HG02970 (cell line): Measurements from ENCODE around the gene GSC2.

Experiments
- ATAC-seq: cut with Tn5 transposase; IDR thresholded peaks from one replicate; pipeline ENCODE4 v1.9.1; 2021; ENCODE audit warnings: mild to moderate bottlenecking, moderate library complexity, moderate number of reproducible peaks; ENCODE audit not compliant: unreplicated experiment, low FRiP score

Gene GSC2

DNA sequence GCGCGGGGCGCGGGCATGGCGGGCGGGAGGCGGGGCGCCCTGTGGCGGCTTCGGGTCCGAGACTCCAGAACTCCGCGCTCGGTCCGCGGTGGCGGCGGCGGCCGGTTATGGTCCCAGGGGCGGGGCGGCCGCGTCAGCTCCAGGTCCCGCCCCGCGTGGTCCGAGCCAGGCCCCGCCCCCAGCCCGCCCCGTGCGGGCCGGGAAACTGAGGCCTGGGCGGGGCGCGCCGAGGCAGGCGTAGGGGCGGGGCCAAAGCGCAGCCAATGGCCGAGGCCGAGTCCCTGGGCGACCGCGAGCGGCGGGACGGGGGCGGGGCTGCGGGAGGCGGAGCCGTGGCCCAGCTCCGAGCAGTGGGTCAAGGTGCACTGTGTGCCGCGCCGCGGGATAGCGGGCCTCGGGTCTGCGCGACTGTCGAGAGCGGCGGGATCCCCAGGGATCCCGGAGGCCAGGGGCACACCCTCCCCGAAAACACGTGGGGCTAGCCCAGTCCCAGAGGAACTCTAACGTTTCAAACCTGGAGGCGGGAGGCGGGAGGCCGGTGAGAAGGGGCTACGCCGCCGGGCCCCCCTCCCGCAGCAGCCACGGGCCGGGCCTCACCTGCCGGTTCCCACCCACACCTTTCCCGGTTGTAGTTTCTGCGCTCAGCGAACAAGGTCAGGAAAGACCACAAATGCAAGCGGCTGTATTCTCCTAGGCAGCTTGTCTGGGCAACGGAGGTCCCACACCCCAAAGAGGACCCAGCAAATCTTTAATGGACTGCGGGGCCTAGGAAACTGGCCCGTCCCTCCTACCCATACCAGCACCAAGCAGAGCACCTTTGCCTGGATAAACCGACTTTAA lies 28.8 kb upstream of the GSC2 start, which contains the start of gene SLC25A1:
Gene SLC25A1, minus strand, starts transcription at position 80 of the 840 bp plus-strand sequence. Its CDS starts 63 bp downstream, at position 17.
- ATAC-seq, result peak; percentile 55

DNA sequence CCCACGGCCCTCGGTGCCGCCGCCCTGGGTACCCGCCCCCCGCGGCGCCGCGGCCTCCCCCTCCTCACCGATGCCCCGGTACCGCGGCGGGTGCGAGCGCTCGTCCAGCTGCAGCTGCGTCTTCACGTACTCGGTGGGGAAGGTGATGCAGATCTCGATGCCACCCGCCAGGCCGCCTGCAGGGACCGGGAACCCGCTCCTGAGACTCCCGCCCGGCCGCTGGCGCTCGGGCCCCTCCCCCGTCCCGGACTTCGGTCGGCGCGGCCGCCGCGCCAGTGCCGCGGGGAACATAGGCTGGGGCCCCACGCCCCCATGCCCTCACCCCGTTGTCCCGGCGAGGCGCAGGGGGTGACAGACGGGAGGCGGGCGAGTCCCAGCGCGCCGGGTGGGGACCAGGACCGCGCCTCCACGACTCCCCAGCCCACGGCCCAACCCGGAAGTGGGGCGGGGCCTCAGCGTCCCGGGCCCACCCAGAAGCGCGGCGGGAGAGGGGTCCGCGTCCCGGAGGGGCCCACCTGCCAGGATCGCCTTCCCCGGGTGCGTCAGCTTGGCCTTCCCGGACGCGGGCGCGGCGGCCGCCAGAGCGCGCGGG lies 28.1 kb upstream of the GSC2 start:
- peak; percentile 37 for ATAC-seq

DNA sequence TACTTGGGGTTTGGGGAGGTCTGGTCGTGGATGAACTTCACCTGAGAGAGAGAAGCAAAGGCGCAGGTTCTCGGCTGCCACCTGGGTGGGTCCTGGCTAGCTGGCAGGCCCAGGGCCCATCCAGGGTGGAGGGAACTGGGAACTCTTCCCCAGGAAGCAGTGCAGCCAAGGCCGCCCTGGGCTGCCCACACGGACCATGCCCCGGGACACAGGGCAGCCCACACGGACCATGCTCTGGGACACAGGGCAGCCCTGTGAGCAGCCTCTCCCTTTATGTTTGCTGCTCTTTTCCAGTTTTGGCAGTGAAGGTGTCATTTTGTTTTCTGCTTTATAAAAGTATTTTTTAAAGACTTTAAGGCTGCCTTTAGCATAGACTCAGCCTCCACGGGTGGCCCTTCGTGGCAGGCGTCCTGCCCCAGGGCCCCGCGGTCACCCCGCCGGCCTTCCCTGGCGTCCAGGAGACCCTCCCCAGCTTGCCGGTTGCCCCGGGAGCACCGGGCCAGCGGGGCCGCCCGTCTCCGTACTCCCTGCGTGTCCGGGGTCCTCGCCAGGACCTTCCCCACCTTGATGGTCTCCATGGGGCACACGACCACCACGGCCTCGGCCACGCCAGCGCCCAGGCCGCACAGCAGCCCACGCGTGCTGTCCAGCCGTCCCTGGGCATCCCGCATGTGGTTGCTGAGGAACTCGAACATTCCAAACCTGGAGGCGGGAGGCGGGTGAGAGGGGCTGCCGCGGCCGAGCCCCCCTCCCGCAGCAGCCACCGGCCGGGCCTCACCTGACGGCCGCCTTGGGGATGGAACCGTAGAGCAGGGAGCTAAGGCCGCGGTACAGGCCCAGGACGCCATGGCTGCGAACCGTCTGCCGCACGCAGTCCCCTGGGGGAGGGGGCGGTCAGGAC lies 27.3 kb upstream of the GSC2 start:
- ATAC-seq, result no peak

DNA sequence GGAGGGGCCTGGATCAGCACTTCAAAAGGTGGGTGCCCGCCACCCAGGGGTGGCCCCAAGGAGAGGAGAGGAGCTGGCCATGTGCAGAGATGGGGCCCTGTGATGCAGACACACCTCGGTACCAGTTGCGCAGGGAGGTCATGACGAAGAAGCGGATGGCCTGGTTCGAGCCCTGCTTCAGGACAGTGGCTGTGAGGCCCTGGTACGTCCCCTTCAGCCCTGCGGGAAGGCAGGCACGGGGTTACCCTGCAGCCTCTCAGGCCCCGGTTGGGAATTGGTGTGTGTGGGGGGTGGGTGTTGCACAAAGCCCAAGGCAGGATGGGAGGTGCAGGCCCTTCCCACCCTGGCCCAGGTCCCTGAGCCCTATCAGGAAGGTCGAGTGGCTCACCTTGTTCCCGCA lies 26.6 kb upstream of the GSC2 start:
- ATAC-seq, result no peak

DNA sequence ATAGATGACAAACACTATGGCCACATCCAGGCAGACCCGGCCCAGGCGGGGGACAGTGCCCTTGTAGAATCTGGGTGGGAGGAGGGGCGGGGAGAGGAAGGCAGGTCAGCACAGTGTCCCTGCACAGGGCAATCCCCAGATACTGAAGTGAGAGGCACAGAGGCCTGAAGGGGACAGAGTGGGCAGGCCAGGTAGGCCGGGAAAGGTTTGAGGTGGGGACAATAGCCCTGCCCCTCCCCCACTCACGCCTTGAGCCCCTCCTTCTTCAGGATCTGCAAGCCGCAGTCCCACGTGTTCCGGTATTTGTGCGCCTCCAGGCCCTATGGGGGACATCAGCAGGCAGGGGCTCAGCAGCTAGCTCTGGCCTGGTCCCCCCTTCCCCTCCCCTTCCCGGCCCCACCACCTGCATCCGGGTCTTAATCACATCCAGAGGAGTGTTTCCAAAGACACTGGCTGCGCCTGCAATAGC lies 26.1 kb upstream of the GSC2 start:
- ATAC-seq, result no peak

DNA sequence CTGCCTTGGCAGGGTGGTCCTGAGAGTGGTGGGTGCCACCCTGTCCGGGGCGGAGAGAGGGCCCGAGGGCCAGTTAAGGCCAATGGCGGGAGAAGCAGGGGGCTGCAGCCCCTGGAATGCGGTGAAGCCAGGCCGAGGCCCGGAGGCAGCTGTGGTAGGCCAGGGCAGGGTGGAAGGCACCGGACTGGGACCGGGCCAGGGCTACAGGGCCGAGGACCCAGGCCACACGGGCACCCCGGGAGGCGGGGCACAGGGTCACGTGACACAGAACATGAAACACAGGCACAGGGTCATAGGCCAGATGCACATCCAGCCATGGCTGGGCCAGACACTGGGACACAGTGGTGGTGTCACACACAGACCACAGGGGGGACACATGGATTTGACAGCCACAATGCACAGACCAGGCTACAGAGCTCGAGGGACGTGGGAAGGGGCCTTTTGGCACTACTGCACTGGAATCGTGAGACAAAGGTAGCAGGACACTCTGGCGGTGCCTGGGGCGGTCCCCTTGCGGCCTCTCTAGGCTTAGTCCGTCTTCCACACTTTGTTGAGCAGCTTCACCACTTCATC lies 25.6 kb upstream of the GSC2 start:
- ATAC-seq, result no peak

DNA sequence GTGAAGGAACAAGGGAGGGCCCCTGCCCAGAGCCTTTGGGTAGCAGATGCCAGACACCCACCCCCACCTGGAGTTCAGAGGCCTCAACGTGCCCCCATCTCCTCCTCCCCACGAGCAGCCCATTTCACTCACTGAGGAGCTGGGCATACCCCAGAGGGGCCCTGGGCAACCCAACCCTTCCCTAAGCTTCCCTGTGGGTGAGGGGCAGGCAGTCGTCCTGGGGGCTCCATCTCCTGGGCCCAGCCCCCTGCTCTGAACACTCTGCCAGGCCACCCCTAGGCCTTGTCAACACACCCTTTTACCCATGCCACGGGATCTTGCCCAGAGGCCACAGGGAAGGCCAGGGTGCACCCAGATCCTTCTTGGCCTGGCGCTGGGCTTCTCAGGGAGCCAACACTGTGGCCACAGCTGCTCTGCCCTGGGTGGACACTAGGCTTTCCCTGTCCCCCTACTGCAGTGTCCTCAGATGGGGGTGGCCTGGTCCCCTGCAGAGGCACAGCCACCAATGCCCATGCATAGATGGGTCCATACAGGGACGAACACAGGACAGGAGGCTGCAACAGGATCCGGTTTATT lies 25.0 kb upstream of the GSC2 start:
- no peak for ATAC-seq

DNA sequence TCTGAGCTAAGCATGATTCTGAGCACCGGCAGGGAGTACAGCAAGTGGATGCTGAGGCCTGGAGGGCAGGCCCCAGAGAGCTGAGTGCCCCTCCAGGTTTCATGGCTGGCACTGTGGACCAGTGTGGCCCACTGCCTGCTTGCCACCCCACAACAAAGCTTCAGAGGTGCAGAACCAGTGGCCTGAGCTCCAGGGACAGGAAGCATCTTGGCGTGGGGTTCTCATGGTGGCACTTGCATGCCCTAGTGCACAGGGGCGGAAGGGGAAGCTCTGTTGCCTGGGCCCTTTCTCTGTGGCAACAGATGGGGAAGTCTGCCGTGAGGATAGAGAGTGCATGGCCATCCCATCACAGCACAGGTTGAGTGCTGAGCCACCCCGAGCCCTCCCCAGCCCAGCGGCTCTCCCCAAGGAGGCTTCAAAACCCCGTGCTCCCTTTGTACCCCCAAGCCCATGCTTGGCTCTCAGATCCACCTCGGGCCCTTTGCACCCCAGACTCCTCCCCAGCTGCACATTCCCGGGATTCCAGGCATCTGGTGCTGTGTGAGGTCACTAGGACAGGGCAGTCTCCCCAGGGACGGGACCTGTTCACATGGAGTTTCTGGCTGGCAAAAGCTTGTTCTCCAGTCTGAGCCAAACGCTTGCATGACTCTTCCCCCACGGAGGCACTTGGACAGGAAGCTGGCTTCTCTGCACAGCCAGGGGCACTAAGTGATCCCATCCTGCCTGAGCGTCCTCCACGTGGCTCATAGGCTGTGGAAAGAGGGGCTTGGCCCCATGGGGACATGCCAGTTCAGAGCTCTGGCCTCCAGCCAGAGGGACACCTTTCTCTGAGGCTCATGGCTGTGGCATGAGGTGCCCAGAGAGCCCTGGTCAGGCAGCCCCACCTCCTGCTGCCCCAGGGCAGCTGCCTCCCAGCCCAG lies 24.3 kb upstream of the GSC2 start:
- no peak for ATAC-seq

DNA sequence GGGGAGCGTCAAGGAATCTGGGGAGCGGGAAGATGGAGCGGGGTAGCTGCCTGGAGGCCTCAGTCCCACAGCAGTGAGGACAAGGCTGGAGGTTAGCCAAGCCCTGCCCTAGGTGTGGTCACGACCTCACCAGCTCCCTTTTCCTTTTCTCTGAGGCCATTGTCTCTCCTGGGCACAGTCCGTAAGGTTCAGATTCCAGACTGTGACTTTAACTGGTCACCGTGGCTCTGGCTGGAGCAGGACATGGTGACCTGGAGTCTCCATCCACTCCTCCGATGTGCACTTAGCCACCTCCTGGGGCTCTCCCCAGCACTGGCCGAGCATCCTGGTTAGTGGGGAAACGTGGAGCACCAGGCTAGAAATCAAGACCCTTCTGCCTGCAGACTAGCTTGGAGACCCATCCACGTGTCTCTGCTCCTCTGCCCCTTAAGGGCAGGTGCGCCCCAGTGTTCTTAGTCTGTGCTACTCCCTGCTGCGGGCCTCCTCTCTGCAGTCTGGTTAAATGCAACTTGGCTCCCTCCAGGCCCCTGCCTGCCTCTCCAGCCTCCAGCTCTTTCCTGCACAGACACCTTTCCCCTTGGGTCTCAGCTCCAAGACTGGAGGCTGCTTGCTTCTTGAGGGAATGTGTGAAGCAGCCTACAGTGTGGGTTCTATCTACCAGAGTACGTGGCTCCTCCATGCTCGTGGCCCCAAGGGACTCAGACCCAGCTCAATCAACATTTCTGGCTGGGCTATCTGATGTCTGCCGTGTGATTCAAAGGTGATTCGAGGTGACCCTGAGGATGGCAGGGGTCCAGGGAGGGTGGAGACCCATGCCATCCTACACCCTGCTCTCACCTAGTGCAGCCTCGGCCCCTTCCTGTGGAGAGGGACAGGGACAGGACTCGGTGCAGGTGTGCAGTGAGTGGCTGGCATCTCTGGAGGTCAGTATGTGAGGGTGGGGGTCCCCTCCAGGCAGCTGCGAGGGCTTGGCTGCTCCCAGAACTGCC lies 23.2 kb upstream of the GSC2 start:
- ATAC-seq, result no peak

DNA sequence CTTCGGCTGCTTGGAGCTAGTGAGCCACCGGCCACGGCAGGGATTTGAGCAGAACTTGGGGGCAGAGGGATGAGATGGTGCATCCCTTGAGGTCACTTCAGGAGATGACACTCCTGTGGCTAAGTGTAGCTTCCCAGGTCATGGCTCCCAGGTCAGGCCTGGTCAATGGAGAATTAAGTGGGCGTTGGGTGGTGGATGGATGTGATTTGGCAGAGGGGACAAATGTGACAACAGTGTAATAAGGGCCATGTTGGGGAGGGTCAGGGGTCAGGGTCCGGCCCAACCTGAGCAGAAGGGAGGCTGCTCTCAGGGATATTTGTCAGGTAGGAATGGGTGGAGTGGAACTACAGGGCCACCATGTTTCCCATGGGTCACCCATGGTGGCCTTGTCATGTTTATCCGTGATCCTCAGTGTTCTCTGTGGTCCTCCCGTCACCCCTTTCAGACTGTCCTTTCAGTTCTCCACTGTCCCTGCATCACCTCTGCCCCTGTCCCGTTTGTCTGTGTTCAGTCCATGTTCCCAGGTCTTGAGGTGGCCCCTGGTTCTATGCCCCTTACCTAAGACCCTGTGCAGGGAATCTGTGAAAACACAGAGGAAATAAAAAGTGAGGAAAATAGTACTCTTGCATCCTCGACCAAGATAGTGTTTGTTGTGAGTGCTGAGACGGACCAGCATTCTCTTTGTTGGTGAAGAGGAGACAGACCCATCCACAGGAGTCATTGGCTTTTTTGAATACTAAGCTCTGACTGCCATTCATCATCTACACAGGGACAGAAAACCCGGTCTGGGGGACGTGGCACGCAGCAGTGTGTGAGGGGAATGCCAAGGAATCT lies 22.3 kb upstream of the GSC2 start:
- ATAC-seq, result no peak

DNA sequence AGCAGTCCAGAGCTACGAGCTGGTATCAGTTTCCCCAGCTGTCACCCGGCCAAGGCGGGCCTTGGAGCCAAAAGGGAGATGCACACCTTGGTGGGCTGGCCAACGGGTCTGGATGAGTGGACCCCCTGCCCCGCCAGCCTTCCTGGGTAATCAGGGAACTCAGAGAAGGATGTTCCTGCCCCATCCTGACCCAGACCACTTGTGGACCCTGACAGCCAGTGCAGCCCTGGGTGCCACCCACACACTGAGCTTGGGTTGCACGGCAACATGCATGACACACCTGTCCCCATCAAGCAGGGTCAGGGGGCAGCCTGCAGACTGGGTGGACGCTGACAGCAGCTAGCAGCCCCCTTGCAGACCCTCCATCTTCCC lies 19.8 kb upstream of the GSC2 start:
- ATAC-seq, result no peak

DNA sequence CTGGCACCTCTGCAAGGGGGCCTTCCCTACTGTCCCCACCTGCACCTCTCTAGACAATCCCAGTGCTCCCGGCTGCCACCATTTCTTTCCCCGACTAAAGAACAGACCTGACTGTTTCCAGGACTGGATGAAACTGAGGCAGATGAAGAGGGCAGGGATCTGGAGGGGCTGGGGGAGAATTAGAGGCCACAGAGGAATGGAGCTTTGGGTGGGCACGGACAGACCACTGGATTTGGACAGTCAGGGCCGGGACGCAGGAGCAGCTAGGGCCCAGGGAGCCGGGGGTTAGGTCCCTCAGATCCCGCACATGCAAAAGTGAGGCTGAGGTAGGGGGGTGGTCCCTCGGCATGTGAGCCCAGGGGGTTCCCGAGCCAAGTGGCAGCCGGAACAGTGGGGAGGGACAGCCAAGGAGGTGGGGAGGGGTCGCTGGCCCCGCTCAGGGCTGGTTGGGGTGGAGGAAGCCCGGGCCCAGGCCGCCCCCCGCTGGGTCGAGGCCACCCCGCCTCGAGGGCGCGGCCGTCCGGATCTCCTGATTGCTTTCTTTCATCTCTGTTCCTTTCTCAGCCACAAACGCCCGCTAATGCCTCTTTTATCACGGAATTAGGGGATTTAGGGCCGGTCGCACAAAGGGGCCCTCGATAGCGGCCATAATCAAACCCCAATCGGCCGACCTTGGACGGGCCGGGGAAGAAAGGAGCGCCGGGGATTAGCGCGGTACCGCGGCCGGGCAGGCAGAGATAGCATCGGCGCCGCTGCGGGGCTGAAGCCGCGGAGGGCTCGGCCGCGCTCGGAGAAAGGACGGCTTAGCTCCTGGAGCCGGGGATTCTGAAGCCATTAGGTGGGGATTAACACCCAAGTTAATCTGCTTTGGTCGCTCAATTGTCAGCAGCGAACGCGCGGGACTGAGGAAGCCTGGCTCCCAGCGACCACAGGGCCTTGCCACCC lies 19.2 kb upstream of the GSC2 start:
- ATAC-seq, result no peak

DNA sequence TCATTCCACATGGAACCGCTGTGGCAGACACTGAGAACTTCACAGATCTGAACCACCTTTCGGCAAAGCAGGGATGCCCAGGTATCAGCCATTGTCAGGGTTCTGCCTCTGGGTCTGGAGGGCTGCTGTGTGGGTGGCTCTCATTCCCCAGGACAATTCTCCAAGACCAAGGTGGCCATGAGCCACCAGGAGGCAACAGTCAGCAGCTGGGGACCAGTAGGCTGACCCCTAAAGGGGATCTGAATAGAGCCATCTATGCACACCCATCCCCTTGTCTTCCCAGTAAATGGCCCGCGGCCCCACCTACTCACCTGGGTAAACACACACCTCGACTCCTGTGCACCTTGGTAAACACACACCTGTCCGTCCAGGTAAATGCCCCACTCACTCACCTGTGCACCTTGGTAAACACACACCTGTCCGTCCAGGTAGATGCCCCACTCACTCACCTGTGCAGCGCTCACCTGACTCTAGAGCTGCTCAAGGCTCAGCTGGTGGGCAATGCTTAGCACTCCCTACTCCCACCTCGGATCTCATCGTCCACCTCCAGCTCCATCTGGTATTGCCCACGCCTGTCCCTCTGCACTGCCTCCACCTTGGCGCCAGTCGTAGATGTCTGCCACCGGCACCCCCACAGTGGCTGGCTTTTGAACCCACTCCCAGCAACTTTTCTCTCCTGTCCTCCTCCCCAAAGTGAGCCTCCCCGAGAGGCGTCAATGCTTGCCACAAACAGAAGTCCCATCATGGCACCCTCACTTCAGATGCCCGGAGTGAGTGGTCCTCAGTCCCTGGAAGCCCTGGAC lies 18.2 kb upstream of the GSC2 start:
- ATAC-seq, result no peak

DNA sequence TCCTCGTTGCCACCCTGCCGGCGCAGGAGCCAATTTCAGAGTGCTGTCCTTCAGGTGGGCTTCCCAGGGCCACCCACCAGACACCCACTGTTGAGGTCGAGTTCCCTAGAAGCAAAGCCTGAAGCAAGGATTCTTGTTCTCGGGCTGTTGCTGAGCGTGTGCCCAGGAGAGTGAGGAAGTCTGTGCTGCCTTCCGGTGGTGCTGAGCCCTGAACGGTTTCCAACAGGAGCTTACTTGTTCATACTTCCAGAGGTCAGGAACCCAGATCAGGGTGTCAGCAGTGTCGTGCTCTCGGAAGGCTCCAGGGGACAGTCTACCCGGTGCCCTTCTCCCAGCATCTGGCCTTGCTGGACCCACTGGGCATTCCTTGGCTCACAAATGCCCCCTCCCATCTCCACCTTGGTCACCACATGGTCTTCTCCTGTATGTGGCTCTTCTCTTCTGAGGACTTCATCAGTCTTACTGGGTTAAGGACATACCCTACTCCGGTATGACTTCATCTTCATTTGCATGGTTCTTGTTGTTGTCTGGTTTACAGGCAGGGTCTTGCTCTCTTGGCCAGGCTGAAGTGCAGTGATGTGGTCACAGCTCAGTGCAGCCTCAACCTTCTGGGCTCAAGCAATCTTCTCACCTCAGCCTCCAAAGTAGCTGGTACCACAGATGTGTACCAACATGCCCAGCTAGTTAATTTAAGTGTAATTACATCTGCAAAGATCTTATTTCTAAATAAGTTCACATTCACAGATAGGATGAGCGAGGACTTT lies 17.2 kb upstream of the GSC2 start:
- no peak for ATAC-seq

DNA sequence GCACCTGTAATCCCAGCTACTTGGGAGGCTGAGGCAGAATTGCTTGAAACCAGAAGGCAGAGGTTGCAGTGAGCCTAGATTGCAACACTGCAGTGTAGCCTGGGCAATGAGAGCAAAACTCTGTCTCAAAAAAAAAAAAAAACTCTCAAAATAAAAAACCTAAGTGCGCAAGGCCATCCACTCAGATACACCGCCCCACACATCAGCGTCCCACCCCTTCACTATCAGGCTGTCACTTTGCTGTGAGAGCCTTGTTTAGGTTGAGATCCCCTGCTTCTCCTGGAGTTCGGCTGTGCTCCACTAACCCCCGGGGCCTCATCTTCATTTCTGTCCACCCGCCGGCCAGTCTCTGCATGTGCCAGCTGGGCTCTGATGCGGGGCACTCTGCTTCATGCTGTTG lies 16.3 kb upstream of the GSC2 start:
- ATAC-seq, result no peak
